ENCODE measurements around the gene MINDY4.

MINDY4 gene

DNA sequence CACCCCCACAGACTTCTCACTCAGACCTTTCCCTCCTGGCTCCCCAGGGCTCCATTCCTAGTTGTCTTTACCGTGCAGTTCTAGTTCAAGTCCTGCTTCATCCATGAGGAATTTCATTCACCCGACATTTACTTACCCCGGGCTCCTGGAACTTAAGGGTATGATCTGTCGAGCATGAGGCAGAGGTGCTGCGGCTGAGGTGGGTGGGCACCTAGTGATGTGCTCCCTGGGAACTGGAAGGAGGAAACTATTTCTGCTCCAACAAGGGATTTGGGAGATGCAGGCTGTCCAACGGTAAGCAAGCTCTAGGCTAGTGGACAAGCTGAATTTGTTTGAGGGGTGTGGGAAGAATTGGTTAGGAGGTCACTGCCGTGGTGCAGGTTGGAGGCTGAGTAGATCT is 110.2 kb downstream of the MINDY4 start:
- Histone ChIP-seq H3K4me3 (ENCODE audit: low read depth, low read length) (no peak overlapping the region), H3K27ac (no peak overlapping the region), H3K27me3 (replicated peaks) (no peaks in the 10 kb centered on the region), H3K36me3 (replicated peaks) (no peaks in the 10 kb centered on the region)
- in situ Hi-C loops (cut with HindIII; ENCODE audit: low pct_ligation_motif_present, low sequenced_read_pairs): no loop called here
- no peak for DNase-seq
- no peak for TF ChIP-seq CTCF (IDR thresholded peaks at IDR 0.05; ENCODE audit: low read depth, low read length, missing control alignments)

- H3K27me3 ChIP-seq (replicated peaks): no peaks in the 10 kb centered on the region
- in situ Hi-C loops (cut with HindIII; ENCODE audit: low pct_ligation_motif_present, low sequenced_read_pairs): no loop called here
- H3K4me3 ChIP-seq (ENCODE audit: low read depth, low read length): no peak overlapping the region
- no peak for TF ChIP-seq CTCF (IDR thresholded peaks at IDR 0.05; ENCODE audit: low read depth, low read length, missing control alignments)
- DNase-seq: no peak
- H3K36me3 ChIP-seq (replicated peaks): no peaks in the 10 kb centered on the region
- no peak overlapping the region for H3K27ac ChIP-seq
Observed at GRCh38 chr7:30884881-30885280, 113.7 kb downstream of the MINDY4 start.

DNA sequence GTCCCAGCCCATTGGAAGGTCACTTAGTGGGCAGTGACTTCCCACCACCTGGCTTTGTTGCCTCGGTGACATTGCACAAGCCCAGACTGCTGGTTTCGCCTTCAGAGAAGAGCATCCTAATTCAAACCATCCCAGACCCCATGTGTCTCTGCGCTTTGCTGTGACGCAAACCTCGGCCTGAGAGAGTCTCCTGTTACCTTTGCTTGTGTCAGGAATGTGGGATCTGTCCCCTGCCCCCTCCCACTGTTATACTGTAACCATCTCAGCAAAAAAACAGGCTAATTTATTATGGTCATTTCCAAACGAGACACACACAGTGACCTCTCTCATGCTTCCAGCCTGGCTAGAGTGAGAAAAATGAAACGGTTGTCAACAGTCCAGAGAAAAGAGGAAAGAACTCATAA is 115.4 kb downstream of the MINDY4 start:
- in situ Hi-C loops (cut with HindIII; ENCODE audit: low pct_ligation_motif_present, low sequenced_read_pairs): no loop called here
- no peaks in the 10 kb centered on the region for H3K27me3 ChIP-seq (replicated peaks)
- no peak overlapping the region for H3K27ac ChIP-seq
- H3K4me3 ChIP-seq (ENCODE audit: low read depth, low read length): no peak overlapping the region
- TF ChIP-seq CTCF (IDR thresholded peaks at IDR 0.05; ENCODE audit: low read depth, low read length, missing control alignments): no peak
- no peaks in the 10 kb centered on the region for H3K36me3 ChIP-seq (replicated peaks)
- peak; percentile 11 for DNase-seq

DNA sequence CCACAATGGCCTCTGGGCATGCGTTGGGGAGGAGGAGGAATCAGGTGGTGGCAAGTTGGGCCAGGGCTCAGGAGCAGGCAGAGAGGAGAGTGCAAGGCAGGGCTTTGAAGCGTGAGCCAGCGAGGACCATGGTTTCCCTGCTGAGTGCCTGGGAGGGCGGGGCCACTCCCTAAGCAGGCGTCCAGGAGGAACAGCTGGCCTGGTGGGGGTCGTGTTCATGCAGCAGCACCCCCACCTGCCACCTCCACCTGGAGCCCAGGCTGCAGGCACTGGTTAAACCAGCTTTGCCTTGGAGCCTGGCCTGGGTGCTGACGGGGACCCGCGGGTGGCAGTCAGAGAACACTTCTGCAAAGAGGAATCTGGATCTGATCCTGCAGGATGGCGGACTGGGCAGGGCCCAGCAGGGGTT is 116.3 kb downstream of the MINDY4 start:
- Histone ChIP-seq H3K4me3 (ENCODE audit: low read depth, low read length) (no peak overlapping the region), H3K27me3 (replicated peaks) (no peaks in the 10 kb centered on the region), H3K27ac (no peak overlapping the region), H3K36me3 (replicated peaks) (no peaks in the 10 kb centered on the region)
- no peak for TF ChIP-seq CTCF (IDR thresholded peaks at IDR 0.05; ENCODE audit: low read depth, low read length, missing control alignments)
- in situ Hi-C loops (cut with HindIII; ENCODE audit: low pct_ligation_motif_present, low sequenced_read_pairs): no loop called here
- DNase-seq: no peak

GRCh38 chr7:30888747-30889146 is 117.5 kb downstream of the MINDY4 start:
- in situ Hi-C loops (cut with HindIII; ENCODE audit: low pct_ligation_motif_present, low sequenced_read_pairs): no loop called here
- TF ChIP-seq CTCF (IDR thresholded peaks at IDR 0.05; ENCODE audit: low read depth, low read length, missing control alignments): no peak
- Histone ChIP-seq H3K27ac (no peak overlapping the region), H3K4me3 (ENCODE audit: low read depth, low read length) (no peak overlapping the region), H3K36me3 (replicated peaks) (no peaks in the 10 kb centered on the region), H3K27me3 (replicated peaks) (no peaks in the 10 kb centered on the region)
- peak; percentile 86 for DNase-seq

GRCh38 chr7:30890226-30890625 is 119.0 kb downstream of the MINDY4 start:
- DNase-seq: no peak
- Histone ChIP-seq H3K27me3 (replicated peaks) (no peaks in the 10 kb centered on the region), H3K4me3 (ENCODE audit: low read depth, low read length) (no peak overlapping the region), H3K27ac (no peak overlapping the region), H3K36me3 (replicated peaks) (no peaks in the 10 kb centered on the region)
- in situ Hi-C loops (cut with HindIII; ENCODE audit: low pct_ligation_motif_present, low sequenced_read_pairs): no loop called here
- TF ChIP-seq CTCF (IDR thresholded peaks at IDR 0.05; ENCODE audit: low read depth, low read length, missing control alignments): no peak
